HepG2 (cell line): ENCODE results near the gene SERTAD1. TPM values are rescaled to one million over a fixed set of nuclear protein-coding genes. Genes with fewer than 3 reads are reported as not detected.

Source experiments
- ATF1 ChIP-seq: IDR thresholded peaks from 2 replicates; pipeline ENCODE4 v1.6.1; 2016; ENCODE audit warnings: mild to moderate bottlenecking, control low read depth
- CBX2 ChIP-seq, 2 experiments: fragments of 200-600 bp in 1 of 2; sonication (generic); formaldehyde crosslinking in 1 of 2; IDR thresholded peaks; 2 replicates each; pipeline versions ENCODE4 v1.7.0 to v1.8.1; 2018 to 2022; ENCODE audit warnings: low read depth in 2 of 2, low read length in 1 of 2, mild to moderate bottlenecking in 1 of 2, missing genetic modification reagents in 1 of 2
- GABPB1 ChIP-seq: IDR thresholded peaks from 2 replicates; pipeline ENCODE4 v1.6.1; 2016; ENCODE audit warnings: mild to moderate bottlenecking, missing genetic modification reagents, moderate library complexity, missing compliant biosample characterization
- POLR2AphosphoS2 ChIP-seq: IDR thresholded peaks from 2 replicates; pipeline ENCODE4 v1.6.1; 2011; ENCODE audit warnings: low read depth, low read length, improper control_type of control experiment
- RAD21 ChIP-seq: fragments of 450-650 bp; formaldehyde crosslinking; IDR thresholded peaks from 2 replicates; pipeline ENCODE4 v1.5.0; 2020; ENCODE audit warnings: mild to moderate bottlenecking
- RFX3 ChIP-seq: IDR thresholded peaks from 2 replicates; pipeline ENCODE4 v1.6.1; 2016; ENCODE audit warnings: missing biosample characterization, missing genetic modification reagents
- ZNF547 ChIP-seq: sonication (generic); formaldehyde crosslinking; IDR thresholded peaks from 2 replicates; pipeline ENCODE4 v1.5.1; 2020; ENCODE audit warnings: mild to moderate bottlenecking, missing genetic modification reagents
- ZNF567 ChIP-seq: sonication (generic); formaldehyde crosslinking; IDR thresholded peaks from 2 replicates; pipeline ENCODE4 v1.8.1; 2023; ENCODE audit warnings: mild to moderate bottlenecking, missing genetic modification reagents, borderline replicate concordance
- ZNF883 ChIP-seq: sonication (generic); formaldehyde crosslinking; IDR thresholded peaks from 2 replicates; pipeline ENCODE4 v1.5.1; 2020; ENCODE audit warnings: mild to moderate bottlenecking, missing genetic modification reagents; ENCODE audit errors: not compliant biosample characterization
- polyA plus RNA-seq, 8 experiments: library from polyadenylated mRNA; depleted of rRNA in 3 of 8; stranded (reverse) in 7 of 8; unstranded in 1 of 8; fragments of >200 nt; fragmentation: Illumina TruSeq in 4 of 8; extraction: Trizol in 4 of 8; gene quantifications; 2 replicates each; pipeline versions ENCODE4 v1.2.1 to v1.2.3, GENCODE V29; 2011 to 2016; ENCODE audit warnings: low read depth in 4 of 8, missing spikeins in 1 of 8, mixed read lengths in 1 of 8; ENCODE audit not compliant: insufficient read depth in 1 of 8
- total RNA-seq, 5 experiments: library from RNA; depleted of rRNA; stranded (reverse); fragments of >200 nt; fragmentation: Illumina TruSeq; extraction: Trizol; gene quantifications; 2 replicates each; pipeline ENCODE4 v1.2.3, GENCODE V29; 2016; ENCODE audit warnings: low read depth in 1 of 5
- TF ChIP-seq, protein P1 (sequence below): IDR thresholded peaks from 2 replicates; pipeline ENCODE4 v1.6.1; 2016; ENCODE audit warnings: missing genetic modification reagents, missing compliant biosample characterization
- TF ChIP-seq, protein P2 (sequence below): IDR thresholded peaks from 2 replicates; pipeline ENCODE4 v1.6.1; 2016; ENCODE audit warnings: mild to moderate bottlenecking, missing biosample characterization, missing genetic modification reagents
- TF ChIP-seq, protein P3 (sequence below): sonication (generic); formaldehyde crosslinking; IDR thresholded peaks from 2 replicates; pipeline ENCODE4 v1.4.0; 2020; ENCODE audit warnings: missing genetic modification reagents; ENCODE audit errors: not compliant biosample characterization
- TF ChIP-seq, protein P4 (sequence below): sonication (generic); formaldehyde crosslinking; IDR thresholded peaks from 2 replicates; pipeline ENCODE4 v1.5.1; 2020; ENCODE audit warnings: missing genetic modification reagents, mild to moderate bottlenecking, borderline replicate concordance
- TF ChIP-seq, protein P5 (sequence below): IDR thresholded peaks from 2 replicates; pipeline ENCODE4 v1.6.1; 2016; ENCODE audit warnings: missing biosample characterization, missing genetic modification reagents, low read depth
- TF ChIP-seq, protein P6 (sequence below): sonication (generic); IDR thresholded peaks from 2 replicates; pipeline ENCODE4 v1.6.1; 2016; ENCODE audit warnings: low read depth, borderline replicate concordance
- TF ChIP-seq, protein P7 (sequence below): sonication (generic); formaldehyde crosslinking; IDR thresholded peaks from 2 replicates; pipeline ENCODE4 v1.5.1; 2020; ENCODE audit warnings: missing genetic modification reagents, mild to moderate bottlenecking, borderline replicate concordance
- TF ChIP-seq, protein P8 (sequence below): sonication (generic); formaldehyde crosslinking; conservative IDR thresholded peaks from 2 replicates; pipeline ENCODE4 v1.4.0; 2020; ENCODE audit warnings: mild to moderate bottlenecking, missing genetic modification reagents, moderate library complexity

SERTAD1 gene
- total and polyA plus RNA-seq, 2 of the 13 experiments (the other 11 are each of a cell fraction or from before 2014, with no cell fraction given): 4.3 to 4.5 TPM

DNA sequence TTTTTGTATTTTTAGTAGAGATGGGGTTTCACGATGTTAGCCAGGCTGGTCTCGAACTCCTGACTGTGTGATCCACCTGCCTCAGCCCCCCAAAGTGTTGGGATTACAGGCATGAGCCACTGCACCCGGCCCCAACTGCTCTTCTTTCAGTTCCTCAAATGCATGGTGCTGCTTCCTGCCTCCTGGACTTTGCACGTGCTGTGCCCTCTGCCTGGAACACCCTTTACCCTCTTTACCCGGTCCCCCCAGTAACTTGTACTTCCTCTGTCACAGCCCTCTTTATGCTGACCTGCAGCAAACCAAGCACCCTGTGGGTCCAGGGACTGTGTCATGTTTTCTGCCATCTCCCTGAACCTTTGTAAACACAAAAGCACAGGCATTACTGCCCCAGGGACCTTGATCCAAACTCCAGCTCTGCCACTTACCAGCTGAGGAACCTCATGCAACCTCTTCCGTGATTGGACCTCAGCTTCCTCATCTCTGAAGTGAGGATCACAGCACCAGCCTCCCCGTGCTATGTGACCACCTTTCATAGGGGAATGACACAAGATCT is 36.0 kb upstream of the SERTAD1 start (continued):
- TF ChIP-seq, protein P1, sequence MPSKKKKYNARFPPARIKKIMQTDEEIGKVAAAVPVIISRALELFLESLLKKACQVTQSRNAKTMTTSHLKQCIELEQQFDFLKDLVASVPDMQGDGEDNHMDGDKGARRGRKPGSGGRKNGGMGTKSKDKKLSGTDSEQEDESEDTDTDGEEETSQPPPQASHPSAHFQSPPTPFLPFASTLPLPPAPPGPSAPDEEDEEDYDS (CRISPR knock-in tag): no peak
- TF ChIP-seq, protein P2, sequence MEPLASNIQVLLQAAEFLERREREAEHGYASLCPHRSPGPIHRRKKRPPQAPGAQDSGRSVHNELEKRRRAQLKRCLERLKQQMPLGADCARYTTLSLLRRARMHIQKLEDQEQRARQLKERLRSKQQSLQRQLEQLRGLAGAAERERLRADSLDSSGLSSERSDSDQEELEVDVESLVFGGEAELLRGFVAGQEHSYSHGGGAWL: no peak
- TF ChIP-seq RFX3 (CRISPR knock-in tag) (no peak), CBX2 (IDR thresholded peaks at IDR 0.05; ENCODE audit: low read depth, low read length) (no peak), CBX2 (CRISPR knock-in tag; IDR thresholded peaks at IDR 0.05; ENCODE audit: low read depth) (no peak), RAD21 (peak; percentile 12; the same call in 1 of the 2 replicates), ATF1 (CRISPR knock-in tag) (no peak), GABPB1 (peak; percentile 60; the same call in 1 of the 2 replicates), ZNF547 (CRISPR knock-in tag) (no peak), ZNF567 (no peak), POLR2AphosphoS2 (no peak), ZNF883 (no peak)
- TF ChIP-seq, protein P3, sequence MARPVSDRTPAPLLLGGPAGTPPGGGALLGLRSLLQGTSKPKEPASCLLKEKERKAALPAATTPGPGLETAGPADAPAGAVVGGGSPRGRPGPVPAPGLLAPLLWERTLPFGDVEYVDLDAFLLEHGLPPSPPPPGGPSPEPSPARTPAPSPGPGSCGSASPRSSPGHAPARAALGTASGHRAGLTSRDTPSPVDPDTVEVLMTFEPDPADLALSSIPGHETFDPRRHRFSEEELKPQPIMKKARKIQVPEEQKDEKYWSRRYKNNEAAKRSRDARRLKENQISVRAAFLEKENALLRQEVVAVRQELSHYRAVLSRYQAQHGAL (CRISPR knock-in tag): no peak
- TF ChIP-seq, protein P4, sequence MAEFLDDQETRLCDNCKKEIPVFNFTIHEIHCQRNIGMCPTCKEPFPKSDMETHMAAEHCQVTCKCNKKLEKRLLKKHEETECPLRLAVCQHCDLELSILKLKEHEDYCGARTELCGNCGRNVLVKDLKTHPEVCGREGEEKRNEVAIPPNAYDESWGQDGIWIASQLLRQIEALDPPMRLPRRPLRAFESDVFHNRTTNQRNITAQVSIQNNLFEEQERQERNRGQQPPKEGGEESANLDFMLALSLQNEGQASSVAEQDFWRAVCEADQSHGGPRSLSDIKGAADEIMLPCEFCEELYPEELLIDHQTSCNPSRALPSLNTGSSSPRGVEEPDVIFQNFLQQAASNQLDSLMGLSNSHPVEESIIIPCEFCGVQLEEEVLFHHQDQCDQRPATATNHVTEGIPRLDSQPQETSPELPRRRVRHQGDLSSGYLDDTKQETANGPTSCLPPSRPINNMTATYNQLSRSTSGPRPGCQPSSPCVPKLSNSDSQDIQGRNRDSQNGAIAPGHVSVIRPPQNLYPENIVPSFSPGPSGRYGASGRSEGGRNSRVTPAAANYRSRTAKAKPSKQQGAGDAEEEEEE (CRISPR knock-in tag): no peak
- TF ChIP-seq, protein P5, sequence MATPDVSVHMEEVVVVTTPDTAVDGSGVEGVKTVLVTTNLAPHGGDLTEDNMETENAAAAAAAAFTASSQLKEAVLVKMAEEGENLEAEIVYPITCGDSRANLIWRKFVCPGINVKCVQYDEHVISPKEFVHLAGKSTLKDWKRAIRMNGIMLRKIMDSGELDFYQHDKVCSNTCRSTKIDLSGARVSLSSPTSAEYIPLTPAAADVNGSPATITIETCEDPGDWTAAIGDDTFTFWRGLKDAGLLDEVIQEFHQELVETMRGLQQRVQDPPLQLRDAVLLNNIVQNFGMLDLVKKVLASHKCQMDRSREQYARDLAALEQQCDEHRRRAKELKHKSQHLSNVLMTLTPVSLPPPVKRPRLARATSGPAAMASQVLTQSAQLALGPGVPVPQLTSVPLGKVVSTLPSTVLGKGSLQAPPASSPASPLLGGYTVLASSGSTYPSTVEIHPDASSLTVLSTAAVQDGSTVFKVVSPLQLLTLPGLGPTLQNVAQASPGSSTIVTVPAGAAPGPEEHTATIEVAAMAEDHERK (CRISPR knock-in tag): no peak
- TF ChIP-seq, protein P6, sequence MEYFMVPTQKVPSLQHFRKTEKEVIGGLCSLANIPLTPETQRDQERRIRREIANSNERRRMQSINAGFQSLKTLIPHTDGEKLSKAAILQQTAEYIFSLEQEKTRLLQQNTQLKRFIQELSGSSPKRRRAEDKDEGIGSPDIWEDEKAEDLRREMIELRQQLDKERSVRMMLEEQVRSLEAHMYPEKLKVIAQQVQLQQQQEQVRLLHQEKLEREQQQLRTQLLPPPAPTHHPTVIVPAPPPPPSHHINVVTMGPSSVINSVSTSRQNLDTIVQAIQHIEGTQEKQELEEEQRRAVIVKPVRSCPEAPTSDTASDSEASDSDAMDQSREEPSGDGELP: peak; percentile 83
- TF ChIP-seq, protein P7, sequence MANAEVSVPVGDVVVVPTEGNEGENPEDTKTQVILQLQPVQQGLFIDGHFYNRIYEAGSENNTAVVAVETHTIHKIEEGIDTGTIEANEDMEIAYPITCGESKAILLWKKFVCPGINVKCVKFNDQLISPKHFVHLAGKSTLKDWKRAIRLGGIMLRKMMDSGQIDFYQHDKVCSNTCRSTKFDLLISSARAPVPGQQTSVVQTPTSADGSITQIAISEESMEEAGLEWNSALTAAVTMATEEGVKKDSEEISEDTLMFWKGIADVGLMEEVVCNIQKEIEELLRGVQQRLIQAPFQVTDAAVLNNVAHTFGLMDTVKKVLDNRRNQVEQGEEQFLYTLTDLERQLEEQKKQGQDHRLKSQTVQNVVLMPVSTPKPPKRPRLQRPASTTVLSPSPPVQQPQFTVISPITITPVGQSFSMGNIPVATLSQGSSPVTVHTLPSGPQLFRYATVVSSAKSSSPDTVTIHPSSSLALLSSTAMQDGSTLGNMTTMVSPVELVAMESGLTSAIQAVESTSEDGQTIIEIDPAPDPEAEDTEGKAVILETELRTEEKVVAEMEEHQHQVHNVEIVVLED: no peak
- TF ChIP-seq, protein P8, sequence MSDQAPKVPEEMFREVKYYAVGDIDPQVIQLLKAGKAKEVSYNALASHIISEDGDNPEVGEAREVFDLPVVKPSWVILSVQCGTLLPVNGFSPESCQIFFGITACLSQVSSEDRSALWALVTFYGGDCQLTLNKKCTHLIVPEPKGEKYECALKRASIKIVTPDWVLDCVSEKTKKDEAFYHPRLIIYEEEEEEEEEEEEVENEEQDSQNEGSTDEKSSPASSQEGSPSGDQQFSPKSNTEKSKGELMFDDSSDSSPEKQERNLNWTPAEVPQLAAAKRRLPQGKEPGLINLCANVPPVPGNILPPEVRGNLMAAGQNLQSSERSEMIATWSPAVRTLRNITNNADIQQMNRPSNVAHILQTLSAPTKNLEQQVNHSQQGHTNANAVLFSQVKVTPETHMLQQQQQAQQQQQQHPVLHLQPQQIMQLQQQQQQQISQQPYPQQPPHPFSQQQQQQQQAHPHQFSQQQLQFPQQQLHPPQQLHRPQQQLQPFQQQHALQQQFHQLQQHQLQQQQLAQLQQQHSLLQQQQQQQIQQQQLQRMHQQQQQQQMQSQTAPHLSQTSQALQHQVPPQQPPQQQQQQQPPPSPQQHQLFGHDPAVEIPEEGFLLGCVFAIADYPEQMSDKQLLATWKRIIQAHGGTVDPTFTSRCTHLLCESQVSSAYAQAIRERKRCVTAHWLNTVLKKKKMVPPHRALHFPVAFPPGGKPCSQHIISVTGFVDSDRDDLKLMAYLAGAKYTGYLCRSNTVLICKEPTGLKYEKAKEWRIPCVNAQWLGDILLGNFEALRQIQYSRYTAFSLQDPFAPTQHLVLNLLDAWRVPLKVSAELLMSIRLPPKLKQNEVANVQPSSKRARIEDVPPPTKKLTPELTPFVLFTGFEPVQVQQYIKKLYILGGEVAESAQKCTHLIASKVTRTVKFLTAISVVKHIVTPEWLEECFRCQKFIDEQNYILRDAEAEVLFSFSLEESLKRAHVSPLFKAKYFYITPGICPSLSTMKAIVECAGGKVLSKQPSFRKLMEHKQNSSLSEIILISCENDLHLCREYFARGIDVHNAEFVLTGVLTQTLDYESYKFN (CRISPR knock-in tag): peak; percentile 89
